PFSK-1 (cell line): ENCODE results near the gene DEPDC4.

Experiments used
- FOXP2 ChIP-seq: optimal IDR thresholded peaks from 2 replicates; pipeline ENCODE3; 2011; ENCODE audit warnings: borderline replicate concordance, control low read depth, inconsistent platforms; ENCODE audit not compliant: insufficient read depth; ENCODE audit errors: extremely low read length, extremely low read depth
- POLR2AphosphoS5 ChIP-seq: IDR thresholded peaks from 2 replicates; pipeline ENCODE4 v1.6.1; 2012; ENCODE audit warnings: low read depth, mild to moderate bottlenecking, control low read depth, low read length, moderate library complexity
- SIN3A ChIP-seq: IDR thresholded peaks from 2 replicates; pipeline ENCODE4 v1.6.1; 2012; ENCODE audit warnings: mild to moderate bottlenecking, low read length, moderate library complexity, borderline replicate concordance; ENCODE audit not compliant: insufficient read depth
- TAF1 ChIP-seq: IDR thresholded peaks from 2 replicates; pipeline ENCODE4 v1.6.1; 2012; ENCODE audit warnings: low read length, control low read depth, borderline replicate concordance; ENCODE audit not compliant: insufficient read depth
- TF ChIP-seq, protein P1 (sequence below), 2 experiments: IDR thresholded peaks; 2 replicates each; pipeline versions ENCODE4 v1.6.1 to v1.8.0; 2011 to 2012; ENCODE audit warnings: low read depth in 2 of 2, low read length in 2 of 2, control low read depth in 1 of 2, inconsistent platforms in 1 of 2, mild to moderate bottlenecking in 1 of 2, moderate library complexity in 1 of 2; ENCODE audit not compliant: insufficient read depth in 1 of 2

The DEPDC4 gene

DNA sequence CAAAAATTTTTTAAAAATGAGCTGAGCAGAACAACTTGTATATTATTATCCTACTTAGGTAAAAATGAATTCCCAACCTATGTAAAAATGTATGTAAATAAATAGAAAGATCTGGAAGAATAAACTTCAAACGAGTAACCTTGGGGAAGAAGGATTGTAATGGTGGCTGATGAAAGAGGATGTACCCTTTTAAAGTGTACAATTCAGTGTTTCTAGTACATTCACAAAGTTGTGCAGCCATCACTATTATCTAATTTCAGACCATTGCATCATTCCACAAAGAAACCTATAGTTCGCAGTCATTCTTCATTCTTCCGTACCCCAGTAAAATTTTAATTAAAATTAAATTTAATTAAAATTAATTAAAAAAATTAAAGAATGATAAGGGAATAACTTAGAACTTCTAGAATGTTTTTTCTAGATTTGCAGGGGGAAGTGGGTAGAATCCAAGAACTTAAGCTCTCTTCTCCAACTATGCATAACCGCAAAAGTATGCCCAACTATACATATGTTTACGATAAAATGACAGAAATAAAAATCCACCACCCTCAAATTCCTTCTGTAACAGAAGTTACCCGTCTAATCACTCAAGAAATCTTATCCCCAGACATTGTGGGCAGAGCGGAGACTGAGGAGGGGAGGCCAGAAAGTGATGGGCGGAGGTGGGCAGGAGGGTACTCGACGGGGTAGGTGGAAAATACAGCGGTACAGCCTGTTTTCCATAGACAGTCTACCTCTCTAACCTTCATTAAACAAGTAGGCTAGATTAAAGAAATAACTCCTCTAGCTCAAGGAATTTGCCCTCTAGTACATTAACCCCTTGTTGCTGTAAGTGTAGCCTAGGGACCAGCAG lies 921 bp downstream of the DEPDC4 start:
- no peak for TF ChIP-seq SIN3A
- TF ChIP-seq TAF1: no peak
- TF ChIP-seq POLR2AphosphoS5: no peak
- no peak for TF ChIP-seq FOXP2
- TF ChIP-seq, protein P1, sequence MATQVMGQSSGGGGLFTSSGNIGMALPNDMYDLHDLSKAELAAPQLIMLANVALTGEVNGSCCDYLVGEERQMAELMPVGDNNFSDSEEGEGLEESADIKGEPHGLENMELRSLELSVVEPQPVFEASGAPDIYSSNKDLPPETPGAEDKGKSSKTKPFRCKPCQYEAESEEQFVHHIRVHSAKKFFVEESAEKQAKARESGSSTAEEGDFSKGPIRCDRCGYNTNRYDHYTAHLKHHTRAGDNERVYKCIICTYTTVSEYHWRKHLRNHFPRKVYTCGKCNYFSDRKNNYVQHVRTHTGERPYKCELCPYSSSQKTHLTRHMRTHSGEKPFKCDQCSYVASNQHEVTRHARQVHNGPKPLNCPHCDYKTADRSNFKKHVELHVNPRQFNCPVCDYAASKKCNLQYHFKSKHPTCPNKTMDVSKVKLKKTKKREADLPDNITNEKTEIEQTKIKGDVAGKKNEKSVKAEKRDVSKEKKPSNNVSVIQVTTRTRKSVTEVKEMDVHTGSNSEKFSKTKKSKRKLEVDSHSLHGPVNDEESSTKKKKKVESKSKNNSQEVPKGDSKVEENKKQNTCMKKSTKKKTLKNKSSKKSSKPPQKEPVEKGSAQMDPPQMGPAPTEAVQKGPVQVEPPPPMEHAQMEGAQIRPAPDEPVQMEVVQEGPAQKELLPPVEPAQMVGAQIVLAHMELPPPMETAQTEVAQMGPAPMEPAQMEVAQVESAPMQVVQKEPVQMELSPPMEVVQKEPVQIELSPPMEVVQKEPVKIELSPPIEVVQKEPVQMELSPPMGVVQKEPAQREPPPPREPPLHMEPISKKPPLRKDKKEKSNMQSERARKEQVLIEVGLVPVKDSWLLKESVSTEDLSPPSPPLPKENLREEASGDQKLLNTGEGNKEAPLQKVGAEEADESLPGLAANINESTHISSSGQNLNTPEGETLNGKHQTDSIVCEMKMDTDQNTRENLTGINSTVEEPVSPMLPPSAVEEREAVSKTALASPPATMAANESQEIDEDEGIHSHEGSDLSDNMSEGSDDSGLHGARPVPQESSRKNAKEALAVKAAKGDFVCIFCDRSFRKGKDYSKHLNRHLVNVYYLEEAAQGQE (IDR thresholded peaks at IDR 0.05; ENCODE audit: insufficient read depth in 1 of 2, low read depth in 2 of 2, low read length in 2 of 2): no peak

DNA sequence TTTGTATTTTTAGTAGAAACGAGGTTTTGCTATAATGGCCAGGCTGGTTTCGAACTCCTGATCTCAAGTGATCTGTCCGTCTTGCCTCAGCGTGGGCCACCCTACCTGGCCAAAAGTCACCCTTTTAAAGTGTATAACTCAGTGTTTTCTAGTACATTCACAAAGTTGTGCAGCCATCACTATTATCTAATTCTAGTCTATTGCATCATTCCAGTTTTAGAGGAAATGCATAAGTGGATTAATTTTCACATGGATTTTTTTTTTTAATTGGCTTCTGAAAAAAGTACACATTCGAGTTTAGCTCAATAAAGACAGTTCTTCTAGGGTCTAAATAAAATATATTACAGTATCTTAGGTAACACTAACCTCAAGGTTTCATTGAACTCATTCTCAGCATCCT lies 3.7 kb downstream of the DEPDC4 start:
- TF ChIP-seq, protein P1 (IDR thresholded peaks at IDR 0.05; ENCODE audit: insufficient read depth in 1 of 2, low read depth in 2 of 2, low read length in 2 of 2): no peak
- TF ChIP-seq POLR2AphosphoS5 (no peak), TAF1 (no peak), FOXP2 (no peak), SIN3A (no peak)

DNA sequence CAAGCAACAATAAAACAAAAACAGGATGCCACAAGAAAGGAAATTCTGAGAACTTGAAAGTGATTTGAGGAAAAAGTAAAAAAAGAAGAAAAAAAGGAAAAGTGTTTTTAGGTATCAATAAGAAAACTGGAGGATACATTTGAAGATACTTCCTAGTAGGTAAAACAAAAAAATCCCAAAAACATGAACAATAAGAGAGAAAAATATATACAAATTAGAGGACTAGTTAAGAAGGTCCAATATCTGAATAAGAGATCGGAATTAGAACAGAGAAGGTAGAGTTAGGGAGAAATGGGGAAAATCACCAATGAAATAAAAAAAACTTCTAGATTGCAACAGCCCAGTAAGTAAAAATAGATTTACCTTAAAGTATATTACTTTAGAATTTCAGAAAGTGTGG lies 8.8 kb downstream of the DEPDC4 start:
- TF ChIP-seq, protein P1 (IDR thresholded peaks at IDR 0.05; ENCODE audit: insufficient read depth in 1 of 2, low read depth in 2 of 2, low read length in 2 of 2): no peak
- TF ChIP-seq TAF1 (no peak), SIN3A (no peak), POLR2AphosphoS5 (no peak), FOXP2 (no peak)

DNA sequence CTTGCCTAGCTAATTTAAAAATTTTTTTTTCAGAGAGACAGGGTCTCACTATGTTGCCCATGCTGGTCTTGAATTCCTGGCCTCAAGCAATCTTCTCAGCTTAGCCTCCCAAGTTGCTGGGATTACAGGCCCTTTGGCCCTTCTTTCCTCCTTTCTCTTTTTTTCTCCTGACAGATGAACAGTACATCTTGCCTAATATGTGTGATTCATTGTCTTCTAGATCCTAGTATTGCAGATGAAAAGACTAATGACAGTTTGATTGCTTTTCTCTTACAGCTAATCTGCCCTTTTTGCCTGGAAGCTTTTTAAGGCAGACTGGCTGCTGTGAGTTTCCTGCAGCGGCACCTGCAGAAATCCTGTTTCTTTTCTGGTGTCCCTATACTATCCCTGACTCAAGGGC lies 12.0 kb downstream of the DEPDC4 start:
- TF ChIP-seq TAF1 (no peak), FOXP2 (no peak), SIN3A (no peak), POLR2AphosphoS5 (no peak)
- TF ChIP-seq, protein P1 (IDR thresholded peaks at IDR 0.05; ENCODE audit: insufficient read depth in 1 of 2, low read depth in 2 of 2, low read length in 2 of 2): no peak

DNA sequence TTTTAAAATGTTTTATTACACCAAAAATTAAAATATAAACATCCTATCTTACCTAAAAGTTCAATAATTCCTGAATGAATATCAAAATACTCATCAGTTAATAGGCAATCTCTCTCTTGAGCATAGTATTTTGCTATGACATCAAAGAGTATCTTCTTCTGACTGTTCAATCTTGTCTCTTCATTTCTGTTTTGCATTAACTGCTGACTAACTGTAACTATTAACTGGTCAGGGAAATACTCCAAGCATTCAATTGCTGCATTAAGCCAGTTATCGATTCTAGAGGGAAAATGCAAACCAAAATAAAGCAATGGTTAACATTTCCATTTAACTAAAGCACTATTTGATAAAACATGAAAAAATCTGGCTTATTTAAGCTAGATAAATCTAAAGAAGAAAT lies 13.4 kb downstream of the DEPDC4 start:
- TF ChIP-seq SIN3A (no peak), FOXP2 (no peak), TAF1 (no peak), POLR2AphosphoS5 (no peak)
- TF ChIP-seq, protein P1 (IDR thresholded peaks at IDR 0.05; ENCODE audit: insufficient read depth in 1 of 2, low read depth in 2 of 2, low read length in 2 of 2): no peak
